ENCODE results near the gene PEAR1.
A peak's percentile ranks its signal among the peaks of the same experiment; 100 is the strongest.

The PEAR1 gene

DNA sequence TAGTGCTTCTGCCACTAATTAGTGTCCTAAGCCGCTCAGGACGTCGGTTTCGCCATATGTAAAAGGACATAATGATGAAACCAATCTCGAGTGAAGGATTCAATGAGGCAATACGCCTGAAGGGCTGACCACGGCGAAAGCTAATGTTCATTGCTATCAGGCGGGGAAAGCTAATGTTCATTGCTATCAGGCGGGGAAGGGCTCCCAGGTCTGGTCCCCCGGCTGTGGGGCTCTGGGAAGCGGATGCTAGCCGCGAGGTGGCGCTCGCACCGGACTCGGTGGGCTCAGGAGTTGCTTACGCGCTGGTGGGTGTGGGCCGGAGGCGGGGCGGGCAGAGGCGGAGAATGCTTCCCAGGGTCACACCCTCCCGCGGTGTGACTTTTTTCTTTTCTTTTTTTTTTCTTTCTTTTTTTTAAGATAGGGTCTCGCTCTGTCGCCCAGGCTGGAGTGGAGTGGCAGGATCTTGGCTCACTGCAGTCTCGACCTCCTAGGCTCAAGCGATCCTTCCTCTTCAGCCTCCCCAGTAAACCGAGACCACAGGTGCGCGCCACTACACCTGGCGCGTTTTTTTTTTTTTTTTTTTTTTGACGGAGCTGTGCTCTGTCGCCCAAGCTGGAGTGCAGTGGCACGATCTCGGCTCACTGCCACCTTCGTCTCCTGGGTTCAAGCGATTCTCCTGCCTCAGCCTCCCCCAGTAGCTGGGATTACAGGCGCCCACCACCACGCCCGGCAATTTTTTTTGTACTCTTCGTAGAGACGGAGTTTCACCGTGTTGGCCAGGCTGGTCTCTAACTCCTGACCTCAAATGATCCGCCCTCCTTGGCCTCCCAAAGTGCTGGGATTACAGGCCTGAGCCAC lies 1.1 kb upstream of the PEAR1 start:
- in situ Hi-C loops (cut with MboI; ENCODE audit: low pct_unique_long_range_greater_than_20kb, low sequenced_read_pairs, unreplicated experiment), result no loop called here
- DNase-seq (ENCODE audit: low spot score), result peak; percentile 87
- TF ChIP-seq, protein P1, sequence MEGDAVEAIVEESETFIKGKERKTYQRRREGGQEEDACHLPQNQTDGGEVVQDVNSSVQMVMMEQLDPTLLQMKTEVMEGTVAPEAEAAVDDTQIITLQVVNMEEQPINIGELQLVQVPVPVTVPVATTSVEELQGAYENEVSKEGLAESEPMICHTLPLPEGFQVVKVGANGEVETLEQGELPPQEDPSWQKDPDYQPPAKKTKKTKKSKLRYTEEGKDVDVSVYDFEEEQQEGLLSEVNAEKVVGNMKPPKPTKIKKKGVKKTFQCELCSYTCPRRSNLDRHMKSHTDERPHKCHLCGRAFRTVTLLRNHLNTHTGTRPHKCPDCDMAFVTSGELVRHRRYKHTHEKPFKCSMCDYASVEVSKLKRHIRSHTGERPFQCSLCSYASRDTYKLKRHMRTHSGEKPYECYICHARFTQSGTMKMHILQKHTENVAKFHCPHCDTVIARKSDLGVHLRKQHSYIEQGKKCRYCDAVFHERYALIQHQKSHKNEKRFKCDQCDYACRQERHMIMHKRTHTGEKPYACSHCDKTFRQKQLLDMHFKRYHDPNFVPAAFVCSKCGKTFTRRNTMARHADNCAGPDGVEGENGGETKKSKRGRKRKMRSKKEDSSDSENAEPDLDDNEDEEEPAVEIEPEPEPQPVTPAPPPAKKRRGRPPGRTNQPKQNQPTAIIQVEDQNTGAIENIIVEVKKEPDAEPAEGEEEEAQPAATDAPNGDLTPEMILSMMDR (IDR thresholded peaks at IDR 0.05; ENCODE audit: extremely low read depth, insufficient read depth, missing control alignments), result peak; percentile 82

DNA sequence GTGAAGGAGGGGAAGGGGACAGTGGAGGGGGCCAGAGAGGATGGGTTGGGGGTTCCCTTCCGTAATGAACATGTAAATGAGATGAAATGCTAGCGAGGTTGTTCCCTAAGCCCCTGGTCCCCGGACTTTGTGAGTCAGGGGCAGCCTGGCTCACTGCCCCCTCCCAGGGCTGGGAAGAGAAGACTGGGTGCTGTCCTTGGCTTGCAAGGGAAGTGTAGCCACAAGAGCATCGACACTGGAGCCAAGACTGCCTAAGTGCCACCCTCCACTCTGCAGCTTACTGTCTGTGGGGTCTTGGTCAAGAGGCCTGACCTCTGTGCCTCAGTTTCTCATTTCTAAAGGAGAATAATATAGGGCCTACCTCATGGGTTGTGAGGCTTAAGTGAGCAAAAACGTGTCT lies 483 bp downstream of the PEAR1 start:
- TF ChIP-seq, protein P1 (IDR thresholded peaks at IDR 0.05; ENCODE audit: extremely low read depth, insufficient read depth, missing control alignments), result no peak
- DNase-seq (ENCODE audit: low spot score), result no peak

DNA sequence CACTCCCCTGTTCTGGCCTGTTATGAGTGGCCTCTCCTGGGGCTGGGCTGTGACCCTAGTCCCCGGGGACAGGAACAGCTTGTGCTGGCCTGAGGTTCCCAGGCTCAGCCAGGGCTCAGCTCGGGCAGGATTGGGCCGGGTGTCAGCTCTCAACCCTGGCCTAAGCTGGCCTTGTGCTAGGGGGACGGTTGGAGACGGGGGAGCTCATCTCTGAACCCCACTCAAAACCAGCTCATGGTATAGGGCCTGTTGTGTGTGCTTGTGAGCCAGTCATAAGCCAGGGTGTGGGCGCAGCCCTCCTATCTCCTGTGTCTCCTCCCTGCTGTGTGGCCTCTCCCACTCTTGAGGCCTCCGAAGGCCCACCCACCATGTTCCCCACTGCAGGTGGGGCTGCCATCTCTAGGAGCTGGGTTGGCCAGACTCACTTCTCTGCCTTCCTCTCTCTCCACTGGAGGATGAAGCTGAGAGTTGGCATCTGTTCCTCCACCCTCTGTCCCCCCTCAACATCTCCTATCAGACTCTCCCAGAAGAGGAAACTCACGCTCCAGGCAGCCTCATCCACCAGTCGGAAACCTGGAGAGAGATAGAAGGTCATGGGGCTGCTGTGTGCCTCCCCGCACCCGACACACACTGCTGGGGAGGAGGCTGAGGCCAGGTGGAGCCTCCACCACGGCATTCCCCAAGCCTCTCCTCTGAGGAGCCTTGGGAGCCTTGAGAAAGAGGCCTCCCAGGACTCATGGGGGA lies 1.4 kb downstream of the PEAR1 start:
- in situ Hi-C loops (cut with MboI; ENCODE audit: low pct_unique_long_range_greater_than_20kb, low sequenced_read_pairs, unreplicated experiment), result no loop called here
- TF ChIP-seq, protein P1 (IDR thresholded peaks at IDR 0.05; ENCODE audit: extremely low read depth, insufficient read depth, missing control alignments), result no peak
- DNase-seq (ENCODE audit: low spot score), result no peak

More for the DNA sequence above, 483 bp downstream of the PEAR1 start:
- in situ Hi-C loops (cut with MboI; ENCODE audit: low pct_unique_long_range_greater_than_20kb, low sequenced_read_pairs, unreplicated experiment), result no loop called here

DNA sequence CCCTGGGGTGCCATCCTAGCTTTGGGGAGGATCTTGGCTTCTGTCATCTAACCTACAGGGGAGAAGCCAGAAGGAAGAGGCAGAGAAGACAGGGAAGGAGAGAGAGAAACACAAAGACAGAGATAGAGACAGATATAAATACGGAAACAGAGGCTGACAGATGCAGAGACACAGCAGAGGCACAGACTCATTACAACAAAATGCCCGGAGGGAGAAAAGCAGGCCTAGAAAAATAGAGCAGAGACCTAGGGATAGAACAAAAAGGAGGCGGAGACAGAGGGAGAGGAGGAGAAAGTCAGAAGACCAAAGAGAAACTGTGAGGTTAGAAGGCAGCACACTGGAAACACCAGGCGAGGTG lies 1.9 kb downstream of the PEAR1 start:
- DNase-seq (ENCODE audit: low spot score), result no peak
- in situ Hi-C loops (cut with MboI; ENCODE audit: low pct_unique_long_range_greater_than_20kb, low sequenced_read_pairs, unreplicated experiment), result no loop called here
- TF ChIP-seq, protein P1 (IDR thresholded peaks at IDR 0.05; ENCODE audit: extremely low read depth, insufficient read depth, missing control alignments), result no peak

DNA sequence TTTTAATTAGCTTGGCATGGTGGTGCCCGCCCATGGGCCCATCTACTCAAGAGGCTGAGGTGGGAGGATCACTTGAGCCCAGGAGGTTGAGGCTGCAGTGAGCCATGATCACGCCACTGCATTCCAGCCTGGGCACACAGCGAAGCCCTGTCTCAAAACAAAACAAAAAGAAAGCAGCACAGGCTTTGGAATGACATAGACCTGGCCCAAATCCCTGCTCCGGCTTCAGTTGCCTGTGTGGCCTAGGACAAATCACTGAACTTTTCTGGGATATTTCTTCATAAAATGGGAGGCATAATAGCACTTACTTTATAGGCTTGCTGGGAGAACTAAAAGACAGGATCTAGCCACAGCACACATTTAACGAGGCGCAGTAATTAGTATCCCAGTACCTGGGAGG lies 2.4 kb downstream of the PEAR1 start:
- in situ Hi-C loops (cut with MboI; ENCODE audit: low pct_unique_long_range_greater_than_20kb, low sequenced_read_pairs, unreplicated experiment), result no loop called here
- TF ChIP-seq, protein P1 (IDR thresholded peaks at IDR 0.05; ENCODE audit: extremely low read depth, insufficient read depth, missing control alignments), result no peak
- DNase-seq (ENCODE audit: low spot score), result no peak

DNA sequence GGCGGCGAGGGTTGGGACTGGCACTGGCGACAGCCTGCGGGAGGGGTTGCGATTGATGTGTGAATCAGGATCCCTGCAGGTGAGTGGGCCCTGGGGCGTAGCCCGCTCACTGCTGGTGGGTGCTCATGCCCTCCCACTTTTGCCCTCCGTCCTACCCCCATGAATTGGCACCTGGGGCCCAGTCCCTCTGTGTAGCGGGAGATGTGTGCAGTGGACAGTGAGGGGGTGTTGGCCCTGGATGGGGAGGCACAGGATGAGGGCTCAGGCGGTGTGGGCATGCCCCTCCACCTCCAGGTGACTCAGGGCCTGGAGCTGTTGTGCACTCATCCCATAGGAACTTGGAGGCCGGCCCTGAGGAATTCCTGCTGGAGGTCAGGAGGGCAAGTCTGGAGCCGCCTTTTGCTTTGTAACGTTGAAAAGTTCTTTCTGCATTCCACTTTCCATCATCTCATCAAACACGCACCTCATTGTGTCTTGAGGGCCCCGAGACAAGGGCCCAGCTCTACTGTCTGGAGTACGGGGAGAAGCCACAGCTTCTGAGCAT lies 3.0 kb downstream of the PEAR1 start:
- no peak for DNase-seq (ENCODE audit: low spot score)
- in situ Hi-C loops (cut with MboI; ENCODE audit: low pct_unique_long_range_greater_than_20kb, low sequenced_read_pairs, unreplicated experiment), result no loop called here

More for the DNA sequence above, 3.0 kb downstream of the PEAR1 start:
- TF ChIP-seq, protein P1 (IDR thresholded peaks at IDR 0.05; ENCODE audit: extremely low read depth, insufficient read depth, missing control alignments), result no peak
